Measurements from ENCODE around the gene SPACA6.
"Not testable (repeated sequence)": the region's sequence is repeated elsewhere in the genome, so short reads cannot be mapped to it uniquely, and the experiment has no call there.

SPACA6 gene, protein sequence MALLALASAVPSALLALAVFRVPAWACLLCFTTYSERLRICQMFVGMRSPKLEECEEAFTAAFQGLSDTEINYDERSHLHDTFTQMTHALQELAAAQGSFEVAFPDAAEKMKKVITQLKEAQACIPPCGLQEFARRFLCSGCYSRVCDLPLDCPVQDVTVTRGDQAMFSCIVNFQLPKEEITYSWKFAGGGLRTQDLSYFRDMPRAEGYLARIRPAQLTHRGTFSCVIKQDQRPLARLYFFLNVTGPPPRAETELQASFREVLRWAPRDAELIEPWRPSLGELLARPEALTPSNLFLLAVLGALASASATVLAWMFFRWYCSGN

DNA sequence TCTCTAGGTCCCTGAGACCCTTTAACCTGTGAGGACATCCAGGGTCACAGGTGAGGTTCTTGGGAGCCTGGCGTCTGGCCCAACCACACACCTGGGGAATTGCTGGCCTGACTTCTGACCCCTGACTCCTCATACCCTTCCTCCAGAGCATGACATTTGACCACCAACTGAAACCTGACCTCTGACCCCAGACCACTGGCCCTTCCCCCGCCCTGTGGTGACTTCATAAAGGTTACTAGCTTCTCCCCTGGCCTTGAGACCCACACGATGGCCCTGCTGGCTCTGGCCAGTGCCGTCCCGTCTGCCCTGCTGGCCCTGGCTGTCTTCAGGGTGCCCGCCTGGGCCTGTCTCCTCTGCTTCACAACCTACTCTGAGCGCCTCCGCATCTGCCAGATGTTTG is at the start of gene SPACA6:
Gene SPACA6, plus strand, starts transcription at position 71 of the 400 bp plus-strand sequence. Its CDS starts 197 bp downstream, at position 268.
- DNase-seq (ENCODE audit: low read depth) = no peak

DNA sequence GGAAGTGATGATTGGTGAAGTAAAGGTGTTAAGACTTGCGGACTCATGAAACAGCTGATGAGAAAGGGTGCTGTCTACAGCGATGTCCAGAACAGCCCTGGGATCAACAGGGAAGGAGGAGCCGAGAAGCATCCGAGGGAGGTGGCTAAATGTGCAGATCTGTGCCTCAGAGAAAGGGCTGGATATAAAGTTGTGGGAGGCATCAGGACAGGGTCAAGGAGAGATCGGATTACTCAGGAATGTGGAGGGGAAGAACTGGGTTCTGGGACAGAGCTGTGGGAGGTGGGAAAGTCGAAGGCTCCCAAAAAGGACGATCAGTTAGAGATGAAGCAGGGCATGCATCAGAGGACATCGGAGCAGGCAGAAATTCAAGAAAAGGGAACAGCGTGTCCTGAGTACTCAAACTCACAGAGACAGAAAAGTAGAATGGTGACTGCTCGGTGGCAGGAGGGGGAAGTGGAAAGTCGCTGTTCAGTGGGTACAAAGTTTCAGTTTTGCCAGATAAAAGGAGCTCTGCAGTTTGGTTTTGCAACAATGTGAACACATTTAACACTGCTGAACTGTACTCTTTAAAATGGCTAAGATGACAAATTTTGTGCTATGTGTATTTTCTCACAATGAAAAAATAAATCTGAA is 48.4 kb upstream of the SPACA6 start:
- DNase-seq (ENCODE audit: low read depth) = no peak

DNA sequence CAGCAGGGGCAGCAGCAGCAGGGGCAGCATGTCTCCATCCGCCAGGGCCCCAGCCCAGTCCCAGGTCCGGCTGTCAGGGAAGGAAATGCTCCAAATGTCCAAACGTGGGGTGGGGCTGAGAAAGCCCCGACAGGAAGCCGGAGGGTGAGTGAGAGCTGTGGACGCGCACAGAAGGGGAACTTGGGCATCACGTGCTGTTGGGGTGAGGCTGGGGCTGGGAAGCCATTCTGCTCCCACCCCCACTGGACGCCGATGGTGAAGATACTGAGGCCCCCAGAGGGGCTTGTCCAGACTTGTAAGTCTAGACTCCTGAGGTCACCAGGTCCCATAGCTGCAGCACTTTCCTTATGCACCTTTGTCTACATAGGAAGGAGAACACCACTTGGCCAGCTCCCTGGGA is 46.4 kb upstream of the SPACA6 start, which contains the start of gene SIGLEC14:
Gene SIGLEC14, minus strand, starts transcription at position 96 of the 400 bp plus-strand sequence. Its CDS starts 66 bp downstream, at position 30.
- not testable (repeated sequence) for DNase-seq (ENCODE audit: low read depth)

DNA sequence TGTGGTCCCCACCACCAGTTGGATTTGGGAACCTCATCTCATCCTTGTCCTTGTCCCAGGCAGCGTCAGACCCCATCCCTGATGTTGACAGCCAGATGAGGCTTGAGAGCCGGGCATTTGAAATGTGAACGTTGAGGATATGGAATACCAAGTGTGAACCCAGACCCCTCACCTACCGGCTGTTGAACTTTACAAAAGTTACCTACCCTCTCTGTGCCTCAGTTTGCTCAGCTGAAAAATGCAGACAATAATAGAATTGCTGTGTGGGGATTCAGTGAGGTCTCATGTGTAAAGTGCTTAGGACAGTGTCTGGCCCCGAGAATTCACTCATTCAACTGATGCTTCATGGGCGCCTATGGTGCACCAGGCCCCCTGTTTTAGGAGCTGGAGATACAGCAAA is 45.8 kb upstream of the SPACA6 start:
- no peak for DNase-seq (ENCODE audit: low read depth)

DNA sequence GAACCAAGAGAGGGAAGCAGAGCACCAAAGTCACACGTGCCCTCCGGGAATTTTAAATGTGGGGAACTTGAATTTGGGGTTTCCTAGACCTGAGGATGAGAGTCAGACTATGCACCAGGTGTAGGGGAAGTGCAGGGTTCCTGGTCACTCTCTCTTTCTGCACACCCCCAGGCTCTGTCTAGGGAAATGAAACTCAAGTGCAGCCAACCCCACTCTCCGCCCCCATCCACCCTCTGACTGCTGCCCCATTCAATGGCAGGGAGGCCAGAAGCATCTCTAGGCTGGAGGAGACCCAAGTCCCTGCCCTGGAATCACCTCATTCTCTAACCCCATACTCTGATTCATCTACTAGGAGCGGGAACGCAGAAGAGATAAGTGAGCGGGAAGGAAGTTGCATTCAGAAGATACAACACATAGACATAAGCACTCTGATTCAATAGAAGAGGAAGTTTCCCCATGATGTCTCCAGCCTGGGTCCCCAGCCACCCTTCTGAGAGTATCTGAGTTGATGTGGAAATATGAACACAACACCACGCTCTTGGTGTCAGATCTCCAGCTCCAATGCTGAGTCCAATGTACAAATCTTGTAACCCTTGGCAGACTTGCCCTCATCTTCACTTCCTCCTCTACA is 41.8 kb upstream of the SPACA6 start:
- DNase-seq (ENCODE audit: low read depth) = no peak

DNA sequence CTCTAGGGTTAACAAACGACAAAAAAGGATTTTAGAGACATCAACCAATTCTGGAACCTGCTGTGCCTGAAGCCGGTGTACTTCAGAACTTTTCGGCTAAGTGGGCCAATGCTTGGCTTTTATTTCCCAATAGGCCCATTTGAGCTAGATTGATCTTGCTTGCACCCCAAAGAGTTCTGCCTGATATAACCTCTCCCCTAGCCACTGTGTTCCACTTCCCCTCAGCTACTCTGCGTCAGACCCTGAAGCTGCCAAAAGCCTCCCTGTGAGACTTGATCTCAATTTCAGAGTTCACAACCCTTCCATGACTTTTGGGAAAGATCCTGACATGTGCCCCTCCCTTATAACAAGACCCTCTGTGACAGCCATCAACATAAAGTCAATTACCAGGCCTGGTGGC is 40.9 kb upstream of the SPACA6 start:
- DNase-seq (ENCODE audit: low read depth) = no peak

DNA sequence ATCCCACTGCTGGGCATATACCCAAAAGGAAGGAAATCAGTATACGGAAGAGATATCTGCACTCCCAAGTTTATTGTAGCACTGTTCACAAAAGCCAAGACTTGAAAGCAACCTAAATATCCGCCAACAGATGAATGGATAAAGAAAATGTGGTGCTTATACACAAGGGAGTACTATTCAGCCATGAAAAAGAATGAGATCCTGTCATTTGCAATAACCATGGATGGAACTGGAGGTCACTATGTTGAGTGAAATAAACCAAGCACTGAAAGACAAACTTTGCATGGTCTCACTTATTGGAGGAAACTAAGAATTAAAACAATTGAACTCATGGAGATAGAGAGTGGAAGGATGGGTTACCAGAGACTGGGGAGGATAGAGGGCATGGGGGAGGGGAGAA is 40.0 kb upstream of the SPACA6 start:
- DNase-seq (ENCODE audit: low read depth) = no peak

DNA sequence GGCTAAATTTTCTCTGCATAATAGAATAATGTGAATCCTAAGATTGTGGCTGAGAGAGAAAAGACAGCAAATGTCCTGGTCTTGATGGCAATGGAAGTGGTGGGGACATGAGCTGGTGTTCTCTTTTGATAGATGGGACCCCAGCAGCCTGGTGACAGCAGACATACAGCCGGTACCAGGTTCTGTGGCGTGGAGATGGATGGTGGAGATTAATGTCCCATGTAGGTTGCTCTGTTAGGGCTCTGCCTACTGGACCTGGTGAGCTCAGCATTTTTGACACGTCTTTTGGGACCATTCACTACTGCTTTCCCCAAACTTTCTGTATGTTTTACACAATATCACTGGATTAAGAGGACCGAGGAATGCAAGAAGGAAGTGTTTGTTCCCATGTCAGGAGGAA is 38.3 kb upstream of the SPACA6 start:
- DNase-seq (ENCODE audit: low read depth) = no peak

DNA sequence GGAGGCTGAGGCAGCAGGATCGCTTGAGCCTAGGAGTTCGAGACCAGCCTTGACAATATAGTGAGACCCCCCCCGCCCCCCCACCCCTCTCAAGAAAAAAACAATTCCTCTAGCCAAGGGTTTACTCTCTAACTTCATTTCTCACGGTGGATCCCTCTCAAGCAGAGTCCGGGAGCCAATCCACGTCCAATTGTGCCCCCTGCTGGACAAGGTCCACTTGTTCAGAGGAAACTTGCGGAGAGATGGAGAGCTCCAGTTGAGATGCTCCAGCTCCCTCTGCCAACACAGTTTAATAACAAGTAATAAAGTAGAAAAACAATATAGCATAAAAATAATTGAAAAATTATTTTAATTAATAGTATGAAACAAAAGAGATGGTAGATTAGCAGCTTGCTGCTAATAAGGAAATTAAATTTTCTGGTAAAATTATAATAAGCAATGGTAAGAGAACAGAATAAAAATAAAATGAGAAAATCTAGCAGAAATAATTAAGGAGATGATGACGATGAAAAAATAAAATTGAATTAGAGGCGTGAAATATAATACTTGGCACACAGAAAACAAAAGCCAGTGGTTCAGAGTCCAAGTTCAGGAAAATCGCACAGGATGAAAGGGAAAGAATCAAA is 32.0 kb upstream of the SPACA6 start:
- DNase-seq (ENCODE audit: low read depth) = no peak

DNA sequence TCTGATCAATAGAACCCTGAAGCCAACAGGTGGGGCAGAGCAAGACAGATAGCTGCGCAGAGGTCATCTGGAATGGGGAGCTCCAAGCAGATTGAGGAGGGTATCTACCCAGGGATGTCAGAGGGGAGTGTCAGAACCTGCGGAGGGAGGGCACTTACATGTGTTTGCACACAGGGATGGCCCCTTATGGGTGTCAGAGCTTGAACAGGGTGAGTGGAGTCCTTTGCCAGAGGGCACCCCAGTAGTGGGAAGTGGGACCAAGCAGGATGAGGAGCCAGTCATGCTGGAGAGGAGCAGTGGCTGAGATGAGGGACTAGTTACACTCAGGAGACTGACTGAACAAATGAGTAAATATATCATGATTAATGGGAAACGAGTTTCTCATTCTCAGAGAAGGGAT is 29.5 kb upstream of the SPACA6 start:
- DNase-seq (ENCODE audit: low read depth) = no peak

DNA sequence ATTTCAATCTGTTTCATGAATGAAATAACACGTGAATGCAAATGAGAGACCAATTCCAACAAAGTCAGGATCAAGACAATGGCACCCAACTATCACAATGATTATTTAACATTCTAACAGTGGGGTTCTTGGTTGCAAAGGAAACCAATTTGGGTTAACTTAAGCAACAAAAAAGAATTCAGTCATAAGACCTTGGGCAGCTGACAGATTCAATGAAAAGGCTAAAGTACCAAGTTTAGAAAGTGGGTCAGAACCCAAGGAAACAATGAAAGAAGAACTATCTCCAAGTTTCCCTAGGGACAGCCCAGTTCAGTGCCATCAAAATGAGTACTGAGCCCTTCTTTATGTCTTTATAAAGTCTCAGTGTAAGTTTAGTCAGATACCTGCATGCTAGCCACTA is 29.0 kb upstream of the SPACA6 start:
- DNase-seq (ENCODE audit: low read depth) = no peak

DNA sequence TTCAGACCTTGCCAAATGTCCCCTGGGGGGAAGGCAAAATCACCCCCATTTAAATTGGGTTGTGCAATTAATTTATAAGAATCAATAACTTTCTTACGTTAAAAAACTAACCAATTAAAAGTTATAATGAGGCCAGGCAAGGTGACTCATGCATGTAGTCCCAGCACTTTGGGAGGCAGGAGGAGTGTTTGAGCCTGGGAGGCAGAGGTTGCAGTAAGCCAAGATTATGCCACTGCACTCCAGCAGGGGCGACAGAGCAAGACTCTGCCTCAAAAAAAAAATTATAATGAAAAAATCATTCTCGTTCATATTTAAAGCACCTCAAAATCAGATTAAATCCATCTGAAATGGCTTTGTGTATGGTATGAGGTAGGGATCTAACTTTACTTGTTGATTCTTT is 28.1 kb upstream of the SPACA6 start:
- DNase-seq (ENCODE audit: low read depth) = no peak

DNA sequence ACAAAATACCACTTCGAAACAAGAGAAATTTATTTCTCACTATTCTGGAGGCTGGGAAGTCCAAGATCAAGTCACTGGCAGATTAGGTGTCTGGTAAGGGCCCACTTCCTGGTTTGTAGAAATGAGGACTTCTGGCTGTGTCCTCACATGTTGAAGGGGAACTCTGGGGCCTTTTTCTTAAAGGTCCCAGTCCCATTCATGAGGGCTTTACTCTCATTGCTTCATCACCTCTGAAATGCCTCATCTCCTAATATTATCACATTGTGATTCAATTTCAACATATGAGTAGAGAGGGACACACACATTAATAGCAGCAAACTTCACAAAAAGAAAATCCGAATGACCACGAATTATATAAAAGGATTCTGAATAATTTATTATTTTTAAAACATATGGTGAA is 24.9 kb upstream of the SPACA6 start:
- DNase-seq (ENCODE audit: low read depth) = no peak

DNA sequence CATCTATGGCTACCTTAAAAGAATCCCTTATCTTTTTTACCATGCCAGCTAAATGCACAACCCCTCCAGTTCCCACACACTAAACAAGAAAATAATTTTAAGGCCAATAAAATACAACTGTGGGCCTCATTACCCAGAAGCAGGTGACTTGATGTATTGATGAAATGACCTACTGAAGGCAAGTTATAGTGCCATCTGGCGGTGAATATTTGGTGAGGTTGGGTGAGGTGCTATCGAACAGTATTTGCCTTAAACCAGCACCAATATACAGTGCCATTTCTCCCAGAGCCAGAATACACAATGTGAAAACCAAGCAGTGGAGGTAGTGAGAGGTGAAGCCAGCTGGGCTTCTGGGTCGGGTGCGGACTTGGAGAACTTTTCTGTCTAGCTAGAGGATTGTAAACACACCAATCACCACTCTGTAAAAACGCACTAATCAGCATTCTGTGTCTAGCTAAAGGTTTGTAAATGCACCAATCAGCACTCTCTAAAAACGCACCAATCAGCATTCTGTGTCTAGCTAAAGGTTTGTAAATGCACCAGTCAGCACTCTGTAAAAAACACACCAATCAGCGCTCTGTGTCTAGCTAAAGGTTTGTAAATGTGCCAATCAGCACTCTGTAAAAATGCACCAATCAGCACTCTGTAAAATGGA is 17.1 kb upstream of the SPACA6 start:
- not testable (repeated sequence) for DNase-seq (ENCODE audit: low read depth)

DNA sequence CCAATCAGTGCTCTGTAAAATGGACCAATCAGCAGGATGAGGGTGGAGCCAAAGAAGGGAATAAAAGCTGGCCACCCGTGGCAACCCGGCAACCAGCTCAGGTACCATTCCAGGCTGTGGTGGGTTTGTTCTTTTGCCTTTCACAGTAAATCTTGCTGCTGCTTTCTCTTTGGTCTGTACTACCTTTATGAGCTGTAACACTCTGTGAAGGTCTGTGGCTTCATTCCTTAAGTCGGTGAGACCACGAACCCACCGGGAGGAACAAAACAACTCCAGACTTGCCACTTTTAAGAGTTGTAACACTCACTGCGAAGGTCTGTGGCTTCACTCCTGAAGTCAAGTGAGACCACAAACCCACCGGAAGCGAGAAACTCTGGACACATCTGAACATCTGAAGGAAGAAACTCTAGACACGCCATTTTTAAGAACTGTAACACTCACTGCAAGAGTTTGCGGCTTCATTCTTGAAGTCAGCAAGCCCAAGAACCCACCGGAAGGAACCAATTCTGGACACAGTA is 16.5 kb upstream of the SPACA6 start:
- DNase-seq (ENCODE audit: low read depth) = no peak

DNA sequence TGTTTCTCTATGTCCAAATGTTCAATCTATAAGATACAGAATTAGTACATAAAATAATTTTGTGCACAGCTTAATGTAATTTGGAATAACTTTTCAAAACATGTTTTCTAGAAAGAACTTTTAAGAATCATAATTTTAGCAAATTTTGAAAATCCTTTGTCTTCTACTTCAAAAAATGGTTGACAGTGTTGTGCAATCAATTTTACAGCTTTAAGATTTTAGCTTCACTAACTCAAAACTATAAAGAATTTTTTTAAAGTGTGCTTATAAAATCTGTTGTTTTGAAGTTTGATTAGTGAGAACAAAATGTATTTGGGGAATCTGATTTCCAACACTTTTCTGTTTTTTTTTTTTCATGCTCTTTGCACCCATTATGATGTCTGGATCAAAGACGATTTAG is 12.7 kb upstream of the SPACA6 start:
- no peak for DNase-seq (ENCODE audit: low read depth)

DNA sequence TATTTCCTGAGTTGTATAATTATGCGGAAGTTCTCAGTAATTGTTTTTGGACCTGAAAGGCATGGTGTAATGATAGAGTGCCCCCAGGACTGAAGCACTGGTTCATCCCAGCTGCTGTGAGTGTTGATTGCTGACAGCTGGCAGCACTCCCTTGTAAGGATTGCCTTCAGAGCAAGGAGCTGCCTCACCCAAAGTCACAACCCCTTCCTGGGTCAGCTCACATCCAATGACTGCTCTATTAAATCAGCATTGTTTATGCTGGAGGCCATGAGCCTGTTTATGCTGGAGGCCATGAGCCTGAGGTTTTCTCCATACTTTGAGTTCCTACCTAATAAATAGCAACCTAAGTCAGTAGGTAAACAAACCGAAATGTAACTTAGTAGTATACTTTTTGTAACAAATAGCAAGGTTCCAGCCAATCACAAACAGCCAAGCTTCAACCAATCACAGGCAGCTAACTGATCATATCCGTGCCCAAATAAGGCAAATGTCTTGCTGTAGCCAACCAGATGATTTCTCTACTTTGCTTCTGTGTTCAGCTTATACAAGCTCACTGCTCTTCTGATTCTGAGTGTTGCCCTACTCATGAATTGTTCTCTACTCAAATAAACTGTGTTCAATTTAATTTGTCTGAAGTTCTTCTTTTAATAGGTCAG is 11.7 kb upstream of the SPACA6 start:
- no peak for DNase-seq (ENCODE audit: low read depth)

DNA sequence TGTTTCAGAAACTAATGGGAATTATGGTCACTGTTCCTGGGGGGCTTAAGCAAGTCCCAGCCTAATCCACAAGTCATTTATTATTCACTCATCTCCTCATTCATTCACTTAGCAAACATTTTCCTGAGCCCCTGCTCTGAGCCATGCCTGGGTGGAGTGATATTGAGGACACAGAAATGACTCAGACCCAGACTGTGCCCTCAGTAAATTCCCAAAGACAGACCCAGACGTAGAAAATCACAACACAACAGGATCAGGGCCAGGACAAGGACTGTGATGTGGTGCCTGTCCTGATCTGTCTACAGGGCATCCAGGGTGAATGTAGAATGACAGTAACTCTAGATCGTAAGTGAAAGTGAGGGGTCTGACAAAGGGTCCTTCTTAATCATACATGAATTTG is 7.0 kb upstream of the SPACA6 start:
- DNase-seq (ENCODE audit: low read depth) = no peak

DNA sequence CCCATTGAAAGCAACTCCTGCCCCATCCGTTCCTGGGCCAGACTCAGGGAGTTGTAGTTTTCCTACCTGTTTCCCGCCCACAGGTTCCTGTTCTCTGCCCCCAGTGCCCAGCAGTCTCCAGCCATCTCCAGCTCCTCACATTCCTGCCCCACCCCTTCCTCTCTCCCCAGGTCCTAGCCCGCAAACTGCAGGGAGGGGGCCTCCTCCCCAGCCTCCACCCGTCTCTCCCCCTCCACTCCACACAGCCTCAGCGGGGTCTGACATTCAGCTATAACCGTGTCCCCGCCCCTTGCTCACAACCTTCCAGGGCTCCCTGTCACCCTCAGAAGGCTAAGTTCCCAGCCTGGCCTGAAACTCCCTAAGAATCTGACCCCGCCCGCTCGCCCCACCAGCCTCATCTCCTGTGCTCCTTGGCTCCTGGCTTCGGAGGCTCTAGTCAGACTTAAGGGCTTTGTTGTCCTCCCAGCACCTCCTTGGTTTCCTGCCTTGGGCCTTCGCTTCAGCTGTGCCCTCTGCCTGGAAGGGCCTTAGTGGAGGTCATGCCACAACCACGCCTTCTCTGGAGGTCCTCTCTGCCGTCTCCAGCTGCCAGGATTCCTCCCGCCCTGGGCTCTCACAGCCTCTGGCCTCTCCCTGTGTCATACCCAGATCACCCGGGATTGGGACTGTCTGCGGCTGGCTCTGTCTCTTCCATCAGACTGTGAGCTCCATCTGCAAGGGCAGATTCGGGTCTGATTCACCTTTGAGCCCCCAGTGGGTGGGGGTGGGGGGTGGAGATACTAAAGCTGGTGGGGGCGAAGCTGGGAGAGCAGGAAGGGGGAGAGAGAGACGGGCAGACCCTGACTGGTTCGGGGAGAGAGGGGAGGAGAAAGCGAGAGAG is 5.1 kb upstream of the SPACA6 start:
- DNase-seq (ENCODE audit: low read depth) = no peak
